HG03432 (cell line): Measurements from ENCODE around the gene MBNL1.
A peak's percentile ranks its signal among the peaks of the same experiment; 100 is the strongest.
"Not testable (repeated sequence)": the region's sequence is repeated elsewhere in the genome, so short reads cannot be mapped to it uniquely, and the experiment has no call there.

ENCODE experiments used
- ATAC-seq: cut with Tn5 transposase; IDR thresholded peaks from one replicate; pipeline ENCODE4 v1.9.1; 2021; ENCODE audit warnings: mild to moderate bottlenecking, moderate library complexity; ENCODE audit not compliant: unreplicated experiment

MBNL1 gene

DNA sequence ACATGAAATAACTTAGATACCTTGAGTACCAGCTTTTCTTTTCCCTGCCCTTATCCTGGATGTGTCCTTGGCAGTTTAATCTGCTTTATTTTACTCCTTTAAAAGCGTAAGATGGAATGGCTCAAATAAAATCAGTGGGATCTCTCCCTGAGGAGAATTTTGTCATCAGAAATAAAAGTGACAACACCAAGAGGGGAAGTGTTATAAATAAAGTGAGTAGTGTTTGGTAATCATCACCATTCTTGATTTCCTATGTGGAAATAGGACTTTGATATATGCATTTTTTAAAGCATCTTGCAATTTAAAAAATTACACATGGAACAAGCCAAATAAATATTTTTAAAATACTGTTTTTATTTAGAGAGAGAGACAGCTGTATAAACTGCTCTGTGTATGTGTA, 76.5 kb downstream of the MBNL1 start:
- no peak for ATAC-seq

DNA sequence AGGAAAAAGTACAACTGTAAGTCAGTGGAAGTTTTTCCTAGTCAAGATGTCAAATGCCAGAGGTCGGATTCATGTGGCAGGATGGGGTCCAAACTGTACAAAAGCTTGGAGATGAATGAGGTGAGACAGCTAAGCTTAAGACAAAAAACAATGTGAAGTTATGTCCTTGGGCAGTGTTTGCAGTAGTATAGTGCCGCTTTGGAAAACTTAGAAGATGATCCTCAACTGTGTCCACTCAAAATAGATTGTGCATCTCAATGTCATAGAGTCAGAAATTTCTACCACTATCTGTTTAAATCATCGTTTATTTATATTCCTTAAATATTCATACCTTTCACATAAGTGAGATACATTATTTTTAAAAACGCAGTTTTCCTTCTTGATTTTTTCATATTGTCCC, 77.3 kb downstream of the MBNL1 start:
- ATAC-seq = no peak

- no peak for ATAC-seq
These were observed 78.0 kb downstream of the MBNL1 start for GRCh38 chr3:152346740-152347139.

DNA sequence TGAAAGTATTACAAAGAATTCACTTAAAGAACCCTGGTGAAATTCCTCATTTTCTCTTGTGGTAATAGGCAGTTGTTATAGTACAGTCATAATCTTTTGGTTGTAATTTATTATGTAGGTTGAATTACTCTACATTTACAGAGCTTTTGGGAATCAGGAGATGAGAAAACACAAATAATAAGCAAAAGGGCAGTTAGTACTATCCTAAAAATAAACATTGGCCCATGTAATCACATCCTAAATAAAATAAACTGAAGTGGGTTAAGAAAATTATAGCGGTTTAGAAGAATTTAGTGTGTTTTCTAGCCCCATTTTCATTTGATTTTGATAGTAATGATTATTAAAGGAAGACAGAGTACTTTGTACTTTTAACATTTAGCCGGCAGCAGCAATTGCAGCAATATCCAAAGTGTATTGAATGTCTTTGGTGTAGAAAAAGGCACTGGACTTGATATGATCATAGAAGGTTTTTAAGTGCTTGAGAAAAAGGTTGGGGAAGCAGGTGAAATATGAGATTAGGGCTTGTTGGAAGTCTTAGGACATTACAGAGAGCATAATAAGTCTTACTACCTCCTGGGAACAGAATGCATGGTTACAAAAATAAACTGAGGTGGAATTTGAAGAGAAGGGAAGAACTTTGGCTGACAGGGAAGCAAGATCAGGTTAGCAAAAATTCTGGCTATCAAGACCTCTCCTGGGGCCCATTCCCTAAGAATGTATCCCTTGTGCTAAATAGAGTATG, 79.9 kb downstream of the MBNL1 start:
- no peak for ATAC-seq

- ATAC-seq = no peak
These were observed 80.7 kb downstream of the MBNL1 start for GRCh38 chr3:152349392-152349791.

DNA sequence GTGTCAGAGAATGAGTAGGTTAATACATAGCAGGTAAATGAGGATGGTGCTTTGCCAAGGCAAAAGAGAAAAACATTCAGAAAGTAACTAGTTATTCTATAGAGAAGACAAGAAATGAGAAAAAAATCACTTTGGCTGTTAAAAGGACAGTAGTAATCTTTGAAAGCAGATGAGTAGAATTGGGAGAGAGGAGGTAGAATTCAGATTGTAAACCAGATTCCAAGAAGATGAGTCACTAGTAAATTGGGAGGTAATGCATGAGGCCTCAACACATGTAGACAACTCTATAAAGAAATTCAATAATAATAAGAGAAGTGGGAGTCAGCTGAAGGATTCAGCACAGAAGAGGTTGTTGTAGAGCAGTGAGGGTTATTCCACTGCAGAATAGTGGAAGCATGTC, 81.4 kb downstream of the MBNL1 start:
- no peak for ATAC-seq

DNA sequence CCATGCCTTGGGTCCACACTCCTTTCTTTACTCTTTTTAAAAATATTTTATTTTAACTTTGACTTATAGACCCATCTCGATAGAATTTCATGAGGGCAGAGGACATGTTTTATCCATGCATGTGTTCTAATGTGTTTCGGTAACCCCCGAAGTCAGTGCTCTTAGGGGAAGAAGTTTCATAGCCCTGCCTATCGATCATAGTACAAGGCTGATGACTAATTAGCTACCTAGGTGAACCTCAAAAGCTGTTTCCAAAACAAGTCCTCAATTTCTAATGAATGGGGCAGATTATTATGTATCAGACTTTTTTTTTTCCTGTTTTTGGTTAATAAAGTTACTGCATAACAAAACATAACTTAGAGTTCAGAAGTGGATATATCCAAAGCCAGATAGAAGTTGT, 82.0 kb downstream of the MBNL1 start:
- no peak for ATAC-seq

GRCh38 chr3:152352554-152352953, 83.8 kb downstream of the MBNL1 start:
- ATAC-seq = no peak

- no peak for ATAC-seq
These were observed 84.8 kb downstream of the MBNL1 start for GRCh38 chr3:152353578-152353977.

DNA sequence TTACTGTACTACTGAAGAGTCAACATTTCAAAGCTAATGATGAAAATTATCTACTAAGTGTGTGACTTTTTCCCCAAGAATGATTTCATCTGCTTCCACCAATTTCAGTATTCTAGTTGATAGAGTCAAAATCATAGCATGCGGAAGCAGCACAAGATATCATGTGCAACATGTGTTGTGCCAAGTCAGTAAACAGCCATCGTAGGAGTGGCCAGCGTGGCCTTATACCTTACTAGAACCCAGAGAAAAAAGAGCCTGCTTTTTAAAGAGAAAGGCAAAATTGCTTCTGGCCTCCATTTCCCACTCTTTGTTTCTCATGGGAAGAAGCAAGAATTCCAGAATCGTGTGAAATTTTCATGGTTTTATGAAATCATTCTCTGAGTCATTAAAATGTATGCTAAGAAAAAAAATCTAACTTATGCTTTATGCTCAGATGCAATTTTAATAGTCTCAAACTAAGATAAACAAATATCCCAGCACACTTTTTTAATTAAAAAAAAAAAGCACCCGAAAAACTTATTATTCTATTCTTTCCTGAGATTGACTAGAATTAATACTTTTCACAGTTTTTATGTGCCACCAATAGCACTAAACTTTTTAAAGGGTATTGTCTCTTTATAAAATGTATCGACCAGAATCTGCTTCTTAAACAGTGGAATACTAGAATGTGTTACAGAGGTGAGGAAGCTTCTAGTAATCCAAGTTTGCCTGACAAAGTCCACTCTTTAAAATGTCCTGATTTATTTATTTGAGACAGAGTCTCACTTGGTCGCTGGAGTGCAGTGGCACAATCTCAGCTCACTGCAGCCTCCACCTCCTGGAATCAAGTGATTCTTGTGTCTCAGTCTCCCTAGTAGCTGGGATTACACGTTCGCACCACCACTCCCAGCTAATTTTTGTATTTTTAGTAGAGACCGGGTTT, 87.3 kb downstream of the MBNL1 start:
- ATAC-seq = no peak

GRCh38 chr3:152356870-152357276, 88.1 kb downstream of the MBNL1 start:
- ATAC-seq = peak; percentile 77

- ATAC-seq = no peak
These were observed 88.9 kb downstream of the MBNL1 start for GRCh38 chr3:152357587-152357986.

- no peak for ATAC-seq
These were observed 90.9 kb downstream of the MBNL1 start for GRCh38 chr3:152359385-152360248.

DNA sequence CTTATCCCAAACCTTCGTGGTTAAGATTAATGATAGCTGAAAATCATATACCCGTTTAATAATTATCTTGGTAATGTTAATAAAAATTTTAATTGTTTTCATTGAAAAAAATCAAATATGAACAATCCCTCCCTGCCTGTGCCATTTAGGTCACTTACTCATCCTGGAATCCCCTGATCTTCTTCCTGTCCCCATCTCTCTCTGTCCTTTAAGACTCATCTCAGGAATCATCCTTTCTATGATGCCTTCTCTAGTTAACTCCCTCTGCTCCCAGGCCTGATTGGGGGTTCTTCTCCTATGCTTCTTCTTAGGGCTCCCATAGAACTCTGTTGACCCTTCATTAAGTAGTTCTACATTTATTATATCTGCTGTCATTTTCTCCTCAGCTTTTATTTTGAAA, 91.6 kb downstream of the MBNL1 start:
- no peak for ATAC-seq

- no peak for ATAC-seq
These were observed 92.2 kb downstream of the MBNL1 start for GRCh38 chr3:152360966-152361365.

DNA sequence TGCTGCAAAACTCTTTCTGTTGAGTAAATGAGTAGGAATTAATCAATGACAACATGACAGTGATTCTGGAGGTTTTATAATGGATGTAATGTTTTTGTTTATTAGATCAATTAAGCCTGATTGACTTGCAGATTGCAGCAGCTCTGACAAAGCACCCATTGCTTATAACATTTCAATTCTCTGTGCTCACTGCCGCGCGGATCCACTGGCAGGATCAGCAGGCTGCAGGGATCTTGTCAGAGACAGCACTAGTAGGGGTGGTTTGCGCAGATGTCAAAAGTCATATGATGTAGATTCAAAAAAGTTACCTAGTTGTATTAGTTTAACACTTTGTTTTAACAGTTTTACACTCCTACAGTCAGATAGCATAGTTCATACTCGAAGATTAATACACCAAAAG, 93.4 kb downstream of the MBNL1 start:
- ATAC-seq = no peak

GRCh38 chr3:152364237-152364636, 95.5 kb downstream of the MBNL1 start:
- no peak for ATAC-seq

DNA sequence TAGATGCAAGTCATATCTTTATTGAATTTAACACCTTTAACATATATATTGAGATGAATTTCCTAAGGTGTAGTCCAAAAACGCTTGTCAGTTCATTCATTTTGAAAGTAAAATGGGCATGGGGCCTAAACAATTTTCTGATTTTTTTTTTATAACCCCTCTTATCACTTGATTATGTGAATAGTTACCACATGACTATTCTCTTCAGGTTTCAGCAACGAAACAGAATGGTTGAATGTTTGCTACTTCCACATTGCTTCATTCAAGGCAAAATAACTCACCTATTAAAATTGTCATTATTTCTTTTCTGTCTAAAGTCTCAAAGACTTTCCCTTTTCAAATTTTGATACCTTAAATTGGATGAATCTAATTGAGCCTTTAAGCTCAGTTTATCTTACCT, 96.4 kb downstream of the MBNL1 start:
- no peak for ATAC-seq

DNA sequence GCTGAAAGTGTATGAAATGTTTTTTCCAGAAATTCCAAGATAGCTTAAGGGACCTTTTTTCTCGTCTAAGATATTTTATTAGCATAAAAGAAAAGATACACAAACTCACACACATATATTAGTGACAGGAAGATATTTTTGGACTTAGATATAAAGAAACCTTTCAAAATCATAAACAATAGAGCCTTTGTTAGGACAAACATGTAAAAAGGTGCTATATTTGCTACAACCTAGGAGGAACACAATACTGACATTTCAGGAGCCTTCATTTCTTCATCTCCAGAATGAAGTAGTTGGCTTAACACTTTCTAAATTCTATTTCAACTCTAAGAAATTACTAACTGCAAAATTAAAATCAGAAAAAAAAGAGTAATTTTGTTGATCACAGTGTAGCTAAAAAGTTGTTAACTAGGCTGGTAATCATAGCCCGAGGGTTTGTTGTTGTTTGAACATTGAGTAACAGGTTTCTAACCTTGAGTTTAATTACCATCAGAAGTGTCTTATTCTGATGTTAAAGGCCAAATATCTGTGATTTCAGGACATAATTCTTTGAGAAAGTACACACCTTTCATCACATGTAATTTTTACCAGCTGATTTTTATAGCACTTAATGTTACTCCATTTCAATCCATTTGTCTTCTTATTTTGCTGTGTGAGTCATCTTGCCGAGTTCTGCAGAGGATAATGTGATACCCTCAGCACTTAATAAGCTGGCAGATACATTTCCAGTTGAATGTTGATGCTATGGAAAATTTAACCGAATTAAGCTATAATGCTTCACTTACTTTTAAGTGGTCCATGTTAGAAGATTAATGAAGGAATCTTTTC, 97.3 kb downstream of the MBNL1 start:
- ATAC-seq = no peak

GRCh38 chr3:152367192-152367591, 98.5 kb downstream of the MBNL1 start:
- not testable (repeated sequence) for ATAC-seq
